ENCODE results near the gene OR5A2.
"Not testable (repeated sequence)": the region's sequence is repeated elsewhere in the genome, so short reads cannot be mapped to it uniquely, and the experiment has no call there.

OR5A2 gene

DNA sequence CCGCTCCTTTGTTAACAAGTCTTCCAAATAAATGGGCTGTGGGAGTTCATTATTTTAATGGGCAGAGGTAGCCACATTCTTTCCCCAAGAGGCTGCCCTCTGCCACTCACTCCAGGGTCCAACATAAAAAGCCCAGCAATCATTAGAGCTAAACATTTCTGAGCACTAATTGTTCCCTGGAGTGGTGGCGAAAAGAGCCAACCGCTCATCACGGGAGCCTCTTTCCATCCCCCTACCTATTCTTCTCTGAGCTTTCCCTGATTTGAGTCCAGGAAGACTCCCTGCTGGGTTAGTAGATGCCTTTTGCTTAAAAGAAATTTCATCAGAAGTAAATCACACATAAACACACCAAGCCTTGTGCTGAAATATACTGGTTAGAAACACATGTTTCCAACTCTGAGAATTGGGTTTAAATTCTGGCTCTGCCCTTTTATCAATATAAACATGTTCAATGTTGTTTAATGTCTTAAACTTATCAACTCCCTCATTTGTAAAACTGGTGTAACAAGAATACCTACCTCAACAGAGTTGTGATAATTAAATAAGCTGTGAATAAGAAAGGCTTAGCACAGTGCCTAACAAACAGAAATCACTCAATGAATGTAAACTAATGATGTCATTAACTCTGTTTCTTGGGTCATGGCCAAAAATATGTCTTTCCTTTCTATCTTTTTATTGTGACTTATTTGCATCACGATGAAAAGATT, at the start of gene OR5A2:
Gene OR5A2 (minus strand): TSS at position 53 of the 707 bp plus-strand sequence. CDS start 3,460 bp downstream, outside the sequence.
- no peak for DNase-seq (ENCODE audit: low spot score)

GRCh38 chr11:59475176-59475575, 49.0 kb upstream of the OR5A2 start:
- no peak for DNase-seq (ENCODE audit: low spot score)

- DNase-seq (ENCODE audit: low spot score) = no peak
These were observed 46.8 kb upstream of the OR5A2 start, which contains the start of gene OR4D10 for GRCh38 chr11:59473015-59473414. Gene OR4D10 (plus strand): TSS chr11:59473315. CDS start chr11:59477430, 4,115 bp downstream.

- DNase-seq (ENCODE audit: low spot score) = no peak
These were observed 37.0 kb upstream of the OR5A2 start for GRCh38 chr11:59463190-59463641.

DNA sequence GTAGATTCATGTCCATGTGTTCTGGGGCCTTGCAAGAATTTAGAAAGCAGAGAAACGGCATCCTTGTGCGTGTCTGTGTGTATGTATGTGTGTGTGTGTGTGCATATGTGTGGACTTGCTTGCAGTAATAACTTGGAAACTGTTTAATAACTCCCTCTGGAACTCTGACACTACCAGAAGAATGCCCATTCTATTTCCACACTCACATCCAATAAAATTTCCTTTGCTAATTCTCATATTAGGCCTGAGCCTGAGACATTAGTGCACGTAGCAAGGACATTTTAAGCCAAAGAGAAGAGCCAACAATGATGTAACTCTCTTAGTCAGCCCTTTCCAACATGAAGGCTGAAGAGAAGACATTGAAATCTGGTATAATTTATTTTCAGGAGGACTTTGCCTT, 33.7 kb upstream of the OR5A2 start:
- no peak for DNase-seq (ENCODE audit: low spot score)

GRCh38 chr11:59456661-59457060, 30.4 kb upstream of the OR5A2 start, which contains the start of gene OR4D6:
Gene OR4D6 (plus strand): TSS chr11:59456961. CDS start chr11:59456961, 0 bp downstream.
- DNase-seq (ENCODE audit: low spot score) = no peak

DNA sequence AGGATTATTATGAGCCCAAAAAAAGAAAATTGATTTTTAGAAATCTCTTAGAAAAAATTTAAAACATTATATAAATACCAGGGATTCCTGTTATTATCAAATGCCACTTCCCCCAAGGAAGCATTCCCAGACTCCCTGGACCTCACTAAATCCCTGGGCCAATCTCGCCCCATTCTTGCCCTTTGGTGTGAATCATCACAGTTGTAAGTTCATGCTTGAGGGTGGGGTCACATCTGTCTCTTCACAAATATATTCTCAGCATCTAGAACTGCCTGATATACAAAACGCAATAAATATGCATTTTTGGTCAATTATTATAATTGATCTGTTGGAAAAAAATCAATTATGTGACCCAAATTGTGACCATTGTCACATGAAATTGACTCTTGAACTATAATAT, 22.3 kb upstream of the OR5A2 start:
- no peak for DNase-seq (ENCODE audit: low spot score)

- not testable (repeated sequence) for DNase-seq (ENCODE audit: low spot score)
These were observed 19.4 kb upstream of the OR5A2 start for GRCh38 chr11:59445624-59446023.

- no peak for DNase-seq (ENCODE audit: low spot score)
These were observed 11.6 kb upstream of the OR5A2 start for GRCh38 chr11:59437770-59438169.

DNA sequence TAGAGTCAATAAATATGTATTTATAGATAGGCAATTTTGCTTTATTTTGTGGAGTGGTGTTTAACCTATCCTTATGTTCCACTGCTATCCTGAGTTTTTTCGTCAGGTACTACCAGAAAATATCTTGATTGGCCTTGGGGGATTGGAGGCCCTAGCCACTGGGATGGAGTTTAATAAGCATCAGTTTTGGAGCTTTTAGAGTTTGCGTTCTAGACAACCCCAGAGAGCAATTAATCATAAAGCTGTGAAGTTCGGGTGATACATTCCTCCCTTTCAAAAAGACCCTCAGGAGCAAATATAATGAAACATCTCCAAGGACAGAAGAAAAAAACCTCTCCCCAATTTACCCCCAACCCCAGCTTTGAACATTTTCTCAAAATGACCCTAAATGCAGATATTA, 10.0 kb upstream of the OR5A2 start, which contains the start of gene OR5A1:
Gene OR5A1 (plus strand): TSS at position 301 of the 400 bp plus-strand sequence. CDS start 6,700 bp downstream, outside the sequence.
- no peak for DNase-seq (ENCODE audit: low spot score)

DNA sequence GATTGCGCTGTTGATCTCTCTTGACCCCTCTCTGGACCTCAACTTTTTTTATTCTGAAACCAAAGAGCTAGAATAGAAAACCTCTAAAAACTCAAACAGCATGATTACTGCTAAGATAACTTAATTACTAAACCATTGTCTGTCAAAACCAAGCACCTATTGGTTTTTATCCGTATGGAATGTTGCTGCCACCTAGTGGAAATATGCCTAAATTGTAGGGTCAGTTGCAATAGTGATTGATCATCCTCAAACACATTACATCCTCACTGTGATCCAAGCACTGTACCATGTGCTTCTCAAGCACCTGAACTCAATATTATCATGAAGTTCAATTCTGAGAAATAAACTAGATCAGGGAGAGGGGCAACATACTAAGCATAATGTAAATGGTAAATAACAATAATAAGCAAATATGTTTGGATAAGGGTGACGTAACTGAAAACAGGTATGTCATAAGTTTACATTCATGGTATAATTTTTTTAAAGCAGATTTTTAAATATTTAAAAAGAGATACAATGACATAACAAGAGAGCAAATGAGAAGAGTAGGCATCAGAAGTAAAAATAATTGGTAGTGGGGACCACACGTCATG, 3.8 kb upstream of the OR5A2 start:
- peak; percentile 67 for DNase-seq (ENCODE audit: low spot score)

DNA sequence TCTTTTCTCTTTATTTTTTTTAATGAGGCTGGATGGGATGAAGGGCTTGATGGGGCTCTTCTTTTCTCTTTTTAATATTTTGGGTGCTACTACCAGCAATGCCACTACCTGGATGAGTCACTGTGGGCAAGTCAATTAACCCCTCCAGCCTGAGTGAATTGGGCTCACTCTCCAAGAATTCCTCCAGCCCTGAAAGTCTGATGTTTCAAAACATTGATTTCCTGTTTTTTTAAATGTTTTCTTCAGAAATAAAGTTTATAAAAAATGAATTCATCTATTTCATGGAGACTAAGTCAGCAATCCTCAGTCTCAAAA, 812 bp upstream of the OR5A2 start:
- no peak for DNase-seq (ENCODE audit: low spot score)

GRCh38 chr11:59425131-59425530, 1.1 kb downstream of the OR5A2 start:
- DNase-seq (ENCODE audit: low spot score) = no peak

- DNase-seq (ENCODE audit: low spot score) = no peak
These were observed 2.4 kb downstream of the OR5A2 start for GRCh38 chr11:59423835-59424234.

DNA sequence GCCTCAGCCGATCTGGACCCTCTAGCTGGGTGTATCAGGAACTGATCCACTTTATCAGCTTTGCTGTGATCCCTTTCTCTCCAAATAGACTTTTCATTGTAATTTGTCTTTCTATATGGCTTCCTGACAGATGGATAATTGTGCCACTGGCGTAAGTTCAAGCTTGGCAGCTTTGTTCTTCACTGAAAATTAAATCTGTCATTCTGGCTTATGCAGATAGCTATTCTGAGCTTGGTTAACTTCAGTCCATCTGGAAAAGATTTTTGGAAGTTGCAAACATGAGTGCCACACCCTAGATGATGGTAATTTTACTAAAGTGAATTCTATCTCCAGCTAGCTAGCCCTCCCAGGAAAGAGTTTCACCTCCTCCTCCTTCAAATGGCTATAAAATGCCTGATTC, 8.1 kb downstream of the OR5A2 start:
- DNase-seq (ENCODE audit: low spot score) = peak; percentile 28

GRCh38 chr11:59417023-59417422, 9.2 kb downstream of the OR5A2 start:
- no peak for DNase-seq (ENCODE audit: low spot score)

- DNase-seq (ENCODE audit: low spot score) = no peak
These were observed 9.6 kb downstream of the OR5A2 start for GRCh38 chr11:59416613-59417012.

- no peak for DNase-seq (ENCODE audit: low spot score)
These were observed 11.1 kb downstream of the OR5A2 start for GRCh38 chr11:59415111-59415510.

- no peak for DNase-seq (ENCODE audit: low spot score)
These were observed 12.6 kb downstream of the OR5A2 start for GRCh38 chr11:59413646-59414045.

GRCh38 chr11:59403546-59403945, 22.7 kb downstream of the OR5A2 start:
- DNase-seq (ENCODE audit: low spot score) = no peak

- no peak for DNase-seq (ENCODE audit: low spot score)
These were observed 25.0 kb downstream of the OR5A2 start for GRCh38 chr11:59401262-59401552.

GRCh38 chr11:59400461-59401261, 25.6 kb downstream of the OR5A2 start:
- DNase-seq (ENCODE audit: low spot score) = no peak

GRCh38 chr11:59394186-59394585, 32.0 kb downstream of the OR5A2 start:
- no peak for DNase-seq (ENCODE audit: low spot score)
